Measurements from ENCODE around the gene IGFBPL1. TPM values are rescaled to one million over a fixed set of nuclear protein-coding genes. Genes with fewer than 3 reads are reported as not detected.

IGFBPL1 gene
- total RNA-seq, 1 experiment from 2014 or later, result not detected

DNA sequence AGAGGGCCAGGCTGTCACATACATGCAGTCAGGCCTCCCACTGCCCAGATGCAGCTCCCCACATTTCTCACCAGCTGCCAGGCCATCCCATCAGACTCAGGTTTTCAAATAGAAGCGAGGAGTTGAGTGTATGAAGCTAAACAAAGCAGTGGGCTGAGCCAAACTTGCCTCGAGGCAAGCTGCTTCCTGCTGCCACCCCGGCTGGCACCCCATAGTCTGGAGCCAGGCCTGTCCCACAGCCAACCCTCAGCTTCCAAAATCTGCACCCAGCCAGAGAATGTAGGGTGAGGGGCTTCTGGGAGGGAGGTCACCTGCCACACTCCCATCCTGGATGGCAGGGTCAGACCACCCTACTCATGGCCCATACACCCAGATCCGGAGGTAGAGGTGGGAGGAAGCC is 54.1 kb downstream of the IGFBPL1 start:
- ChIA-PET CTCF (no interaction called here), POLR2A (ENCODE audit: unreplicated experiment) (interaction anchor here (0.5 kb wide), 1 partner anchor 247 kb away, joined by 3 read pairs; no protein-coding TSS in a partner anchor)
- intact Hi-C loops (cut with micrococcal nuclease; ENCODE audit: unreplicated experiment), result no loop called here

DNA sequence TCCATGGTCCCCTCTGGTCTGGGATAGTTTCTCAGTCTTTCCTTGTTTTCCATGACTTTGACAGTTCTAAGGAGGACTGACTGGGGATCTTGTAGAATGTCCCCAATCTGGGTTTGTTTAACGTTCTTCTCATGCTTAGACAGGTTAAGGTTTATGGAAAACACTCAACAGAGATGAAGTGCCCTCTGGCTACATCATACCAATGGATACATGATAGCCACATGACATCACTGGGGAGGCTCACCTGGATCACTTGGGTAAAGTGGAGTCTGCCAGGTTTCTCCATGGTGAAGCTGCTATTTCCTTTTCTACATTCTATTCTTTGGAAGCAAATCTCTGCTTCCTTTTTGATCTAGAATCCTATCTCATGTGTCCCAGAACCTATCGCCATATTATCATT is 55.5 kb downstream of the IGFBPL1 start:
- DNase-seq, result no peak
- ChIA-PET POLR2A (ENCODE audit: unreplicated experiment) (interaction anchor here (0.7 kb wide), 1 partner anchor 305 kb away, joined by 3 read pairs; no protein-coding TSS in a partner anchor), CTCF (no interaction called here)
- H3K27ac ChIP-seq, result no peak overlapping the region
- no peaks in the 10 kb centered on the region for H3K79me2 ChIP-seq (ENCODE audit: low read depth)
- no peak overlapping the region for H2AFZ ChIP-seq
- BruUV-seq (replicated peaks), result no TSS peak
- no peaks in the 10 kb centered on the region for H3K27me3 ChIP-seq (ENCODE audit: insufficient read depth, low read depth)
- H4K20me1 ChIP-seq (ENCODE audit: insufficient read depth), result no peaks in the 10 kb centered on the region
- no peaks in the 10 kb centered on the region for H3F3A ChIP-seq (ENCODE audit: insufficient read depth, low read depth)
- no peaks in the 10 kb centered on the region for H3K9me2 ChIP-seq (ENCODE audit: insufficient read depth)
- TF ChIP-seq, protein P1, sequence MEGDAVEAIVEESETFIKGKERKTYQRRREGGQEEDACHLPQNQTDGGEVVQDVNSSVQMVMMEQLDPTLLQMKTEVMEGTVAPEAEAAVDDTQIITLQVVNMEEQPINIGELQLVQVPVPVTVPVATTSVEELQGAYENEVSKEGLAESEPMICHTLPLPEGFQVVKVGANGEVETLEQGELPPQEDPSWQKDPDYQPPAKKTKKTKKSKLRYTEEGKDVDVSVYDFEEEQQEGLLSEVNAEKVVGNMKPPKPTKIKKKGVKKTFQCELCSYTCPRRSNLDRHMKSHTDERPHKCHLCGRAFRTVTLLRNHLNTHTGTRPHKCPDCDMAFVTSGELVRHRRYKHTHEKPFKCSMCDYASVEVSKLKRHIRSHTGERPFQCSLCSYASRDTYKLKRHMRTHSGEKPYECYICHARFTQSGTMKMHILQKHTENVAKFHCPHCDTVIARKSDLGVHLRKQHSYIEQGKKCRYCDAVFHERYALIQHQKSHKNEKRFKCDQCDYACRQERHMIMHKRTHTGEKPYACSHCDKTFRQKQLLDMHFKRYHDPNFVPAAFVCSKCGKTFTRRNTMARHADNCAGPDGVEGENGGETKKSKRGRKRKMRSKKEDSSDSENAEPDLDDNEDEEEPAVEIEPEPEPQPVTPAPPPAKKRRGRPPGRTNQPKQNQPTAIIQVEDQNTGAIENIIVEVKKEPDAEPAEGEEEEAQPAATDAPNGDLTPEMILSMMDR (conservative IDR thresholded peaks at IDR 0.05), result no peak
- H3K36me3 ChIP-seq (ENCODE audit: low read depth), result no peaks in the 10 kb centered on the region
- H3K9me3 ChIP-seq (ENCODE audit: insufficient read depth, low read depth), result no peaks in the 10 kb centered on the region
- no peak overlapping the region for H3K4me2 ChIP-seq
- intact Hi-C loops (cut with micrococcal nuclease; ENCODE audit: unreplicated experiment), result no loop called here
- H3K4me3 ChIP-seq, result no peak overlapping the region
- H3K4me1 ChIP-seq (replicated peaks; ENCODE audit: insufficient read depth), result 0 out of 2 replicates have a peak, but pooled peaks cover 5% of the 10 kb centered on the region

More for the DNA sequence above, 54.1 kb downstream of the IGFBPL1 start:
- no peaks in the 10 kb centered on the region for H3K36me3 ChIP-seq (ENCODE audit: low read depth)
- H3K4me3 ChIP-seq, result no peak overlapping the region
- H3K27ac ChIP-seq, result no peak overlapping the region
- no peak for TF ChIP-seq EZH2 (IDR thresholded peaks at IDR 0.05; ENCODE audit: low read depth)
- TF ChIP-seq, protein P1 (conservative IDR thresholded peaks at IDR 0.05), result no peak
- H2AFZ ChIP-seq, result no peak overlapping the region
- no peaks in the 10 kb centered on the region for H3K9me2 ChIP-seq (ENCODE audit: insufficient read depth)
- no peak overlapping the region for H3K4me2 ChIP-seq
- H3K27me3 ChIP-seq (ENCODE audit: insufficient read depth, low read depth), result no peaks in the 10 kb centered on the region
- H3K4me1 ChIP-seq (replicated peaks; ENCODE audit: insufficient read depth), result 0 out of 2 replicates have a peak, but pooled peaks cover 5% of the 10 kb centered on the region
- H3F3A ChIP-seq (ENCODE audit: insufficient read depth, low read depth), result no peaks in the 10 kb centered on the region
- H3K9me3 ChIP-seq (ENCODE audit: insufficient read depth, low read depth), result no peaks in the 10 kb centered on the region
- no peaks in the 10 kb centered on the region for H4K20me1 ChIP-seq (ENCODE audit: insufficient read depth)
- DNase-seq, result no peak
- no TSS peak for BruUV-seq (replicated peaks)
- H3K79me2 ChIP-seq (ENCODE audit: low read depth), result no peaks in the 10 kb centered on the region

DNA sequence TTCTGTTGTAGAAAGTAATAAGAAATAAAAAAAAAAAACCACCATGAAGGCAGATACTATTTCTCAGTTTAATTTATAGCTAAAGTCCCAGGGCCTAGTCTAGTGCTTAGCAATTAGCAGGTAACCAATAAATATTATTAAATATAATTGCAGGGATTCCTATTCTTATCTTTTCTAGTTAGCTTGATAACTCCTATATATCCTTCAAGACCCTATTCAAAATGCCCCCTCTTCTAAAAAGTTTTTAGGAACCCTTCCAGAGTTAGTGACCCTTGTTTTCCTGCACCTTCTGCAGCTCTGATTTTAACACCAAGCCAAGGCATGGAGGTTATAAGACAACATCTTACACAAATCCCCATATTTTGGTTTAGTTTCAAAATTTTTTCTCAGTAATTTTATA is 56.4 kb downstream of the IGFBPL1 start:
- H2AFZ ChIP-seq, result no peak overlapping the region
- no peak overlapping the region for H3K27ac ChIP-seq
- H3K36me3 ChIP-seq (ENCODE audit: low read depth), result no peaks in the 10 kb centered on the region
- H3F3A ChIP-seq (ENCODE audit: insufficient read depth, low read depth), result no peaks in the 10 kb centered on the region
- TF ChIP-seq, protein P1 (conservative IDR thresholded peaks at IDR 0.05), result no peak
- no peak for TF ChIP-seq EZH2 (IDR thresholded peaks at IDR 0.05; ENCODE audit: low read depth)
- no peaks in the 10 kb centered on the region for H3K9me3 ChIP-seq (ENCODE audit: insufficient read depth, low read depth)
- H3K4me2 ChIP-seq, result no peak overlapping the region
- ChIA-PET CTCF (interaction anchor here (0.6 kb wide), 1 partner anchor 461 kb away, joined by 3 read pairs; no protein-coding TSS in a partner anchor), POLR2A (ENCODE audit: unreplicated experiment) (no interaction called here)
- no peak overlapping the region for H3K4me3 ChIP-seq
- H3K9me2 ChIP-seq (ENCODE audit: insufficient read depth), result no peaks in the 10 kb centered on the region
- no TSS peak for BruUV-seq (replicated peaks)
- intact Hi-C loops (cut with micrococcal nuclease; ENCODE audit: unreplicated experiment), result no loop called here
- H3K27me3 ChIP-seq (ENCODE audit: insufficient read depth, low read depth), result no peaks in the 10 kb centered on the region
- H3K79me2 ChIP-seq (ENCODE audit: low read depth), result no peaks in the 10 kb centered on the region
- H4K20me1 ChIP-seq (ENCODE audit: insufficient read depth), result no peaks in the 10 kb centered on the region
- 0 out of 2 replicates have a peak, but pooled peaks cover 5% of the 10 kb centered on the region for H3K4me1 ChIP-seq (replicated peaks; ENCODE audit: insufficient read depth)
- DNase-seq, result no peak

Data from PC-9 (cell line).